ENCODE measurements around the gene PI3.

PI3 gene

GRCh38 chr20:45164906-45165305, 9.8 kb upstream of the PI3 start:
- no peak overlapping the region for H3K27ac ChIP-seq
- TF ChIP-seq ZFX (IDR thresholded peaks at IDR 0.05; ENCODE audit: borderline replicate concordance) (no peak), CTCF (IDR thresholded peaks at IDR 0.05) (no peak)

DNA sequence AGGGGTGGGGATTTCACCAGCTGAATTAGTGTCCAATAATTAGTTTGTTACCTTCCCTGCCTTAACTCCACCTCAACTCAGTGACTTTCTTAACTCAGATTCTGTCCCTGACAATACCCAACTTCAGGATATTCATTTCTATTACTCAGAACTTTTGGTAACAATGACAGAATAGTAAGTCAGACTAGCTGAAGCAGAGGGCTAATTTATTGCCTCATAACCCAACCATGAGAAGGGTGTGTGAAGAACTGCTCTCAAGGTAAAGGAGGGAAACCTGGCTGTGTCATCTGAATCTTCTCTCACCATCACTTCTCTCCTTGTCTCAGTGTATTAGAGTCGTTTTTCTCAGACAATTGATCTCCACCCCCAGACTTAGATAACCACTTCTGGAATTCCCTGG, 1.2 kb upstream of the PI3 start:
- TF ChIP-seq CTCF (IDR thresholded peaks at IDR 0.05) (no peak), ZFX (IDR thresholded peaks at IDR 0.05; ENCODE audit: borderline replicate concordance) (no peak)

GRCh38 chr20:45176526-45177267, 2.0 kb downstream of the PI3 start:
- no peak overlapping the region for H3K27ac ChIP-seq
- TF ChIP-seq CTCF (IDR thresholded peaks at IDR 0.05) (no peak), ZFX (IDR thresholded peaks at IDR 0.05; ENCODE audit: borderline replicate concordance) (no peak)

More for the DNA sequence above, 1.2 kb upstream of the PI3 start:
- H3K27ac ChIP-seq = no peak overlapping the region

DNA sequence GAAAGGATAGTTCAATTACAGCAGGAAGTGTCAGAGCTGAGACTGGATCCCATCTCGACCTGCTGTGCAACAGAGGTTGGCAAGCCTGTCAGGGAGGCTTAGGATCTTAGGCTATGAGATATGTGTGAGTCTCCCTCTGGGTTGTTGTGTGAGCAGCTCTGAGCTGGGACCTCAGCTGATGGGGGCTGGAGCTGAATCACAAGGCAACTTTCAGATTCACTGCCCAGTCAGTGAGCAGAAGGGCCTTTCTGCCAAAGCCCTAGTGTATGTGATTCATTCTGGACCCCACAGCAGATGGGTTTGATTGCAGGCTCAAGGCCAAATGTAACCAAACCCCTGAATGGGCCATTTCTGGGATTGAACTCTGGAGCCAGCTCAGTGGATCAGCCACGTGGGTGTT, 4.5 kb downstream of the PI3 start:
- TF ChIP-seq ZFX (IDR thresholded peaks at IDR 0.05; ENCODE audit: borderline replicate concordance) (no peak), CTCF (IDR thresholded peaks at IDR 0.05) (no peak)
- no peak overlapping the region for H3K27ac ChIP-seq

DNA sequence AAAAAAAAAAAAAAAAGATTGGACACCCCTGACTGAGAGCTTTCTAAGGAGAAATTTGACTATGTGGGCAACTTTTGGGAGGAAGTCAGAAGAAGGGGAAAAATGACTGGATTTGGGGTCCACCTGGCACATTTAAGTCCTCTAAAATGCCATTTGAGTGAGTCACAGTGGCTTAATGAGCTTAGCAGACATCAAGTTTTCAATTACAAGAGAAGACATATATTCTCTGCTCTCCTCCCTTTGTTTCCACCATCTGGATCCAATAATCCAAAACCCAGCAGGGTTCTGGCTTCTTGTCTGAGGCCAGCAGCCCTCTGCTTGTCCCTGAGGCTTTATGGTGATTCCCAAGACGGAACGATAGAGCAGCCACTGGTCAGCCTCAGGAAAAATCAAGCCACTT, 6.9 kb downstream of the PI3 start:
- TF ChIP-seq CTCF (IDR thresholded peaks at IDR 0.05) = no peak
- TF ChIP-seq ZFX (IDR thresholded peaks at IDR 0.05; ENCODE audit: borderline replicate concordance) = no peak
- no peak overlapping the region for H3K27ac ChIP-seq

DNA sequence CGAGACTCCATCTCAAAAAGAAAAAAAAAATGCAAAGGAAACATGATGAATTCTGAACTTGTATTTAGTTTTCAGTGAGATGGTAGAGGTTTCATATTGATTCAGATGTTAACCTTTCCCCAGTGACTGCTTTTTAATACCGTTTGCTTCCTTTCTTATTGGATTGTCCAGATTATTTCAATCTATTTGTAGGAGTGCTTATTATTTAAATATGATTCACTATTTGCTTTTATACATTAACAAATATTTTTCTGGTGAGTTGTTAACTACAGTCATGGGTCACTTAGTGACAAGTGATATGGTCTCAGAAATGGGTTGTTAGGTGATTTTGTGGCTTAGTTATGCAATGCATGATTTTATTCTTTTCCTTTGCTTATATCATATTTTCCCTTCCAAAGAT, 8.4 kb downstream of the PI3 start:
- TF ChIP-seq CTCF (IDR thresholded peaks at IDR 0.05) = no peak
- no peak for TF ChIP-seq ZFX (IDR thresholded peaks at IDR 0.05; ENCODE audit: borderline replicate concordance)
- H3K27ac ChIP-seq = no peak overlapping the region

GRCh38 chr20:45187693-45188092, 13.0 kb downstream of the PI3 start:
- TF ChIP-seq ZFX (IDR thresholded peaks at IDR 0.05; ENCODE audit: borderline replicate concordance) (no peak), CTCF (IDR thresholded peaks at IDR 0.05) (no peak)
- no peak overlapping the region for H3K27ac ChIP-seq

All from 22Rv1 (cell line).